GM19193 (cell line): ENCODE results near the gene MROH2B.

ENCODE experiments used
- POLR2A ChIP-seq: IDR thresholded peaks from 4 replicates; pipeline ENCODE4 v1.6.1; 2011; ENCODE audit not compliant: insufficient read depth, insufficient read length; ENCODE audit errors: extremely low read depth

The MROH2B gene

DNA sequence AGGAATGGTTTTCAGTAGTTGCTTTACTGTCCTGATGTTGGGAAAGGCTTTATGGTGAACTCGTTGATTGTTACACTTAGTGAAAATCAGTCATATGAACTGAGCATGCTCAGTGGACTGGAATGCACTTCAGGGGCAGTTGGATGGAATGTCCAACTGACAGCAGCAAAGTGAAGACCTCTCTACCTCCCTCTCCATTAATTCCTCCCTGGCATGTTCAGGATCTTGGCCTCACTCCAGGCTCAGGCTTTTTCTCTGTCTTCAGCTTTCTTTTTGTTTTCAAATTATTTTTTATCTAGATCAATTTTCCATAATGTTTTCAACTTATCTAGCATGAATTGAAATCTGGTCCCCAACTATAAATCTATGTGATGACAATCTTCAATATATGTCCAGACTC, at the start of gene MROH2B:
Gene MROH2B (minus strand): TSS at position 101 of the 400 bp plus-strand sequence. CDS start 490 bp downstream, outside the sequence.
- no peak for TF ChIP-seq POLR2A

DNA sequence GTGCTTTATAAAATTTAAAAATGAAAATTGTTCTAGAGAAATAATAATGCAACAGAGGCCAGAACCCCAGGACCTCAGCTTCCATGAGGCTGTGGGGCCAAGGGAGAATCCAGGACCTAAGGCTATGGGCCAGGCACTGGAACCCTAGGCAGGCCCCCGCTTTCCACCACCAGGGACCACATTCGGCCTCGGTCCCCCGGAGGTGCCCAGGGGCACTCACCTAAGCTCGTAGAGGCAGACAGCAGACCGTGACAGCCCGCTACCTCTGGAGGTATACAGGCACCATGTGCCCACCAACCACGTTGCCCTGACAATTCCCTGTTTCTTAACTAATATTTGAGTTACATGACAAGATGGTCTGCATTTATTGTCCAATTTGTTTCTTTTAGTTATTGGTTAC, 49.5 kb upstream of the MROH2B start:
- no peak for TF ChIP-seq POLR2A

DNA sequence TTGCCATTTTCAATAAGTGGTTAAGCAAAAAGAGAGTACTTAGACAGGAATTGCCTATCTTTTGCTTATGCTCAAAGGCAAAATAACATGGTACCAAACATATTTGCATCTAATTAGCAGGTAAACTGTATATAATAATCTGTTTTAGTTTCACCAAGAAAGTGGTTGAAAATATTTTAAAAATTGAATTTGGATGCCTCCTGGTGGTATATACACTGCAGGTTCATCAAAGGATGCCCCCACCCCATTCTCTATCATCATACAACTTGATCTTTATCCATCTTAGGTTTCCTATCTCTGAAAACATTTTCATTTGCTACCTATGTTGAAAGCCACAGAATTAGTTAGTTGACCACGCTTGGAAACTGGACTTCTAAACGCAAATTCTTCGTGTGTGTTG, 47.0 kb upstream of the MROH2B start:
- TF ChIP-seq POLR2A, result no peak

DNA sequence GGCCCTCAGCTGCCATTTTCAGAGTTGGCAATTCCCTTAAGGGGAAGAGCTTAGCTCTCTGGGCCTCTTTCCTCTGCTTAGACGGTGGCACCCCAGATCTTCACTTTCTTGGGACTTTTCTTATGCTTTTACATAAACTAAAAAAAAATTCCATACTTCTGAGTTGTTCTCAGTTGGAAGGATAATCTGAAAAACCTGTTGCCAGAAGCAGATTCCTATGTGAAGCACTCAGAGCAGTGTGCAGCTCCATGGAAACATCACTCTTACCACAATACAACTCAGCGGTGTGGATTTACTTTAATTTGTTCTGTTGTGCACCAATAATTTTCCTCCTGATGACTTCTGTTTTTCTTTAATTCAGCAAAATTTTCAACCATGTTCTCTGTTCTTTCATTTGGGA, 44.1 kb upstream of the MROH2B start:
- TF ChIP-seq POLR2A, result no peak

DNA sequence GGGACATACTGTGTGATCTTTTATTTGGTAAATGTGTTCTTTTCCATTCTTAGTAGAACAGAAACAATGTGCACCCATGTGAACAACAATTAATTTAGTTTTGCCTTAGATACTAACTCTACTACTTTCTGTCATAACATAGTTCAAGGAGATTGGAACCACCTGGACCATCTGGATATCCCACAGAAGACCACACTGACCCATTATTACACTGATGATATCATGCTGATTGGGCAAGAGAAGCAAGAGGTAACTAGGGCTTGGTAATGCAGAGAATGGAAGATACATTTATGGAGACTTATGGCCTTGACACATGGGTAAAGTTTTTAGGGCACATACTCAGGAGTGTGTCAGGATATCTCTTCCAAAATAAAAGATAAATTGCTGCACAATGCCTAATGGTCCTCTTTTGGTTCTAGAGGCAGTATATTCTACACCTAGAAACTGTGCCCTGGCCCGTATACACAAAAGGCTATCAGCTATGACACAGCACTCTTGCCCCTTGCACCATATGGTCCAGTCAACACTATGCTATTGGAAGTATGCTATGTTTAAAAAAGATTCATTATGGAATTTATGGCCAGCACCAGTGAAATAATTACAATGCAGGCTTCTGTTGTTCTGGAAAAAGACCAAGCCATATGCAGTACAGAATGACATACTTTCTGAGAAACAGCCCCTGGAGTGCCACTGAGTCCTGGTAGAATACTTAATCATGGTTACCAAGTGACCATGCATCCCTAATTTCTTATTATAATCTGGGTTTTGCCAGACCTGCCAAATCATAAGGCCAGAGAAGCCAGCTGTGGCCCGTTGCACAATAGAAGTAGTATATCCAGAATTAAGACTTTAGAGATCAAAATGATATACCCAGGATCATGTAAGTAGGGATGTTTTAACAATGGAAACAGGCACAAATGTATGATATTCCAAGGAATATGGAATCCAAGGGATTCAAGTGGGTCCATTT, 41.6 kb upstream of the MROH2B start:
- no peak for TF ChIP-seq POLR2A

DNA sequence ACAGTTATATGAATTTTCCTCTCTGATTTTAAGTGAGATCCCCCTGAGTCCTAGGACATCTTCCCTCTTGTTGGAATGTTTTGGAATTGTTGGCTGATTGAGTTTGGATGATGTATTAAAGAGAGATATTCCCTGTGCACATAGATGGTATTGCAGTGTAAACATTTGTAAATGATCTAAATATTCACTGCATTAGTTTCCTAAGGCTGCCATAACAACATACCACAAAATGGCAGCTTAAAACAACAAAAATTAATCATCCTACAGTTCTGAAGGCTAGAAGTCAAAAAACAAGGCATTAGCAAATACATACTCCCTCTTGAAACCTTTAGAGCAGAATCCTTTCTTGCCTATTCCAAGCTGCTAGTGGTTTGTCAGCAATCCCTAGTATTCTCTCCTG, 38.0 kb upstream of the MROH2B start:
- TF ChIP-seq POLR2A, result no peak

DNA sequence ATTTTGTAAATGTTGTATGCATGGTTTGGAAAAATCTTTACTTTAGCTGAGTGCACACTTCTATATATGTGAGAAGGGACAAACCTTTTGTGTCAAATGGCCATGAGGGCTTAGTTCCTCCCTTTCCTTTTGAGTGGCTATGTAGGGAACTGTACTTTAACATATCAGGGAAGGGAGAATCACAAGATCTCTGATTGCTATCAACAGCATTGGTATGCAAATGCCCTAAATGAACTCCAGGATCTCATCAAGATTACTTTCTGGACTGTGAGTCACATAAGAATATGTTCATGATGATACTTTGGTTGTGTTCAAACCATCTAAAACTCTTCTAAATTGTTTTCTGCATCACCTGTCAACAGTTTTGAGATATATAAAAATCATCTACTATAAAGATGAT, 31.2 kb upstream of the MROH2B start:
- no peak for TF ChIP-seq POLR2A

DNA sequence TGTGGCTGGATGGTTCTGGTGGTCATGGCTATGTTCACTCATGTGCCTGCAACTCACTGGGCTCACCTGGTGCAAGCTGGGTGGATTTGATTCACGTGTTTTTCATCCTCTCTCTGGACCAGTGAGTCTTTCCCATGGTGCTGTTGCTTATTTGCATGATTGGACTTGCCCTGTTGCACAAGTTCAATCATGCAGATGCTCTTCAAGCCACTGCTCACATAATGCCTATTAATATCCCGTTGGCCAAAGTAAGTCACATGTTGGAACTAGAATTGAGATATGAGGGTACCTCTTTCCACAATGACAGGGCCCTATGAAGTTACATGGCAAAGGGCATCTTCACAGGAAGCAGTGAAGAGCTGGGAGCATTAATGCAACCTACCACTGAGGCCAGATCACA, 26.5 kb upstream of the MROH2B start:
- no peak for TF ChIP-seq POLR2A

DNA sequence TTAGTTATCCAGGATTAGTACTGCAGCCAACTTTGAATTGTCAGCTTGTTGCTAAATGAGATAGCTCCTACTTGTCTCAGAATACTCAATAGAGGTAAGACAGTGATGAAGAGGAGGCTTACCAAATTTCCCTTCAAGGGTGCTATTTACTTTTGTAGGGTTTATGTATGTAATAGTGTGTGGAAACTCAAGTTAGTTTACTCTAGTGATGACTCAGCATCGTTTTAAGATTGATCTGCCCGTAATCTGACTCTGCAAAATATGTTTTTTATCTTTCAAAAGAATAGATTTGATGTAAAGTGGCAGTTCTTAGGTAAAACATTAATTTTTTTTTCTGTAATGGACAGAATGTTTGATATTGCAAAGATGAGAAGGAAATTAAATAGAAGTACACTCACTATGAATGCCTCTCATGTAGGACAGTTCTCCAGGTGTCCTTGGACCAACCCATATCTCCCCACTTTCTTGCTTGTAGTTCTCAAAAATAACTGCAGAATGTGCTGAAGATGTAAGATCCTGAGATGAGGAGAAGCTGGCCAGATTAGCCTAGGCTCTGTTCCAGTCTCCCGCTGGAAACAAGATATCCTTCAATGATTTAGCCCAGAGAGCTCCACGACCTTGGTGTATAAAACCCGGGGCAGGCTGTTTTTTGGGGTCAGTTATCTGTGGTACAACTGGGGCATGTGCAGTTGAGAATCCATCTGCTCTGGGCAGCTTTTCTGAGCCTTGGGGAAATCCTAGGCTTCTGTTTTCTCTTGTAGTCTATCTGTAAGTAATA, 24.4 kb upstream of the MROH2B start:
- TF ChIP-seq POLR2A, result no peak

DNA sequence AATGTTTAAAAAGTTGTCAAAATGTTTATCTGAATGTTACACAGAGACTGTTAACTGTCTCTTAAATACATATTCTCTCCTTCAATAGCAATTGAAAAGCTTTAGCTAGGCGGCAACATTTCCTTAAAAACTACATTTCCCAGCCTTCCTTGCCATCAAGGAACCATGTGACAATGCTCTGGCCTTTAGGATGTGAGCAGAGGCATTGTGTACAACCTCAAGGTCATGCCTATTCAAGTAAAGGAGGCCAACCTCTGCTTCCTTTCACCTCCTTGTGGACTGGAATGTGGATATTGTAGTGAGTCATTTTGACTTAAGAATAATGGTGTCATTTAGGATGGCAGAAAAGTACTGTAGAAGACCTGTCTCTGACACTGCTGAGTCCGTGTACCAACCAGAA, 23.7 kb upstream of the MROH2B start:
- TF ChIP-seq POLR2A, result no peak

DNA sequence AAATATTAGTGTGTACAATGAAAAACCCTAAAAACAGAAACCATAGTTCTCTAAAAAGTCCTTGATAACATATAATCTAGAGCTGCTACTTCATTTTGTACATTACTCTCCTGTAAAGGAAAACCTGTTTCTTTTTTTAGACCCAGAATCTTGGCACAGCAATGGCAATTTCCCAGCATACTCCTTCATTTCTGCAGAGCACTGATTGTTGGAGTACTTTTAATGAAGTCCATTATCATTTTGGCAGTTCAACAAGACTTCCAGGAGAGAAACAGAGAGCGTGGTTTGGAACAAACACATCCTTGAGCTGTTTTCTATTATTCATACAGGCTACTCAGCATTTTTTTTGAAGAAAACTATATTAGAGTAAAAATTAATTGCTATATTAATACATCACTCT, 22.7 kb upstream of the MROH2B start:
- no peak for TF ChIP-seq POLR2A

DNA sequence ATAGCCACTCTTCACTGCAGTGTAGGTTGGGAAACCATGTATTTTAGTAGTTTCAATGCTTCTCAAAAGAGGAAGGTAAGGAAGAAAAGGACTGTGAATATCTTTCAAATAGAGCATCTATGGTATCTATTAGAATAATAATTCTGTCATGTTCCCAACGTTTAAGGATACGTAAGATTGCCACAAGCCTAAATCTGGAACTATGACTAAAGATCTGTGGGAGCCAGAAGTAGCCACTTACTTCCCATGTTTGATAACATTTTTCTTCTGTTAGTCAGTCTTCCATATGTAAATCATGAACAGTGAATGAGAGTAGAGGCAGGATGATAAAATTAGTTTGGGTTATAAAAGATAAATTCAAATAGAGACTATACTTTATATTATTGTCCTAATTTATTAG, 16.3 kb upstream of the MROH2B start:
- TF ChIP-seq POLR2A, result no peak

DNA sequence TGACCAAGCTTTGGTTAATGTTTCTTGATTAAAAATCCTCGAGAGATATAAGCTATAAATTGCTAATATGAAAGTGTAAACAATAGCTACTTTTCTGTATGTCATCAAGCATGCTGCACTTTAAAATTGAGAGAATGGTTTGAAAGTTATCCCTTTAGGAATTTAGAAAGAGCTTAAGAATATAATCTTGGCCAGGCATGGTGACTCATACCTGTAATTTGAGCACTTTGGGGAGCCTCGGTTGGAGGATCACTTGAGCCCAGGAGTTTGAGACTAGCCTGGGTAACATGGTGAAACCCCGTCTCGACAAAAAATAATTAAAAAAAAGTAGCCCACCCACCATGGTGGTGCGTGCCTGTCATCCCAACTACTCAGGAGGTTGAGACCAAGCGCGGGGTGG, 12.2 kb upstream of the MROH2B start:
- TF ChIP-seq POLR2A, result no peak

DNA sequence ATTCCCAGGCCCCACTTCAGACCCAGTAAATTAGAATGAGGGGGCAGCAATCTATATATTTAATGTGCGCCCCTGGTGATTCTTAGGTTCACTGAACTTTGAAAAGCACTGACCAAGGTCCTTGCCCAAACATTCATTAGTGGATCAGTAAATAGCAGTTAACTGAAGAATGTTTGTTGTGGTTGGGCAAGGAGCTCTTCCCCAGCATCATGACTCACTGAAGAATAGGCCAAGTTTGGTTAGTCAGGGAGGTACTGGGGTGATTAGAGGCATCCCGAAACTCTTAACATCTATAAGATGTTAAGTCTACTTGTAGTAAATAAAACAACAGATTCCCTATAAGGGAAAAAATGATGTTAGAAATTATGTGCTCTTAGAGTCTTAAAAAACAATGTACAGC, 833 bp upstream of the MROH2B start:
- TF ChIP-seq POLR2A, result no peak

DNA sequence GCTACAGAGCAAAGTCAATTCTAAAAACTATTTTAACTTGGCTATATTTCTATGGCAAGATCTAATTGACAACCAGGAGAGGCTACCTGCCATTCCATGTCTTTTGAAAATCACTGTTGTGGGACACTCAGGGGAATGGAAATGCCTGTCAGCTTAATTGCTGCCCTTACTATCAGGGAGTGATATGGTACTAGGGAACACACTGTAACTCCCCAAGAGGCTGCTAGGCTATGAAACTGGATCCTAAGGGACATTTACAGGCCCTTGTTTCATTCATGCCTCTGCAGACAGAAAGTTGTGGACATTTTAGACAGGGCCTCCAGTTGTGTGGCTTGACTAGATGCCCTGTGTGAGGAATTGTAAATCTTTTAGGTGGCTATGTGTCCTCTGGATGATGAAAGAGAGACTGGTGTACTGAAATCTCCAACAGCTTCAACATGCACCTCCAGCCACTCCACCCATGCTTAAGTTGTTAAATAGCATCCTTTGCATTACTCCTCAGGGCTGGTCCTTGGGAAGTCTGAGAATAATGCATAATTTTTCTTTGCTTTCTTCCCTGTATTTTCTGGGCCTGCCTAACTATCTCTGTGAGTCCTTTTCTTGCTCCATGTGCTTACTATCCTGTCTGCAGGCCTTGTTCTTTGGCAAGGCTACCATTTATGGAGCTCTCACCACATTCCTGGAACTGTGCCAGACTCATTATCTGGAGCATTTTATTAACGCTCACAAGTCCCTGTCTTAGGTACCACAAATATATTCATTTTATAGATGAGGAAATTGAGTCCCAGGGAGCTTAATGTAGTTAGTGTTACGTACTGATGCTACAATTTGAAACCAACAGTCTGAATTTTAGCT, 3.2 kb downstream of the MROH2B start:
- no peak for TF ChIP-seq POLR2A

DNA sequence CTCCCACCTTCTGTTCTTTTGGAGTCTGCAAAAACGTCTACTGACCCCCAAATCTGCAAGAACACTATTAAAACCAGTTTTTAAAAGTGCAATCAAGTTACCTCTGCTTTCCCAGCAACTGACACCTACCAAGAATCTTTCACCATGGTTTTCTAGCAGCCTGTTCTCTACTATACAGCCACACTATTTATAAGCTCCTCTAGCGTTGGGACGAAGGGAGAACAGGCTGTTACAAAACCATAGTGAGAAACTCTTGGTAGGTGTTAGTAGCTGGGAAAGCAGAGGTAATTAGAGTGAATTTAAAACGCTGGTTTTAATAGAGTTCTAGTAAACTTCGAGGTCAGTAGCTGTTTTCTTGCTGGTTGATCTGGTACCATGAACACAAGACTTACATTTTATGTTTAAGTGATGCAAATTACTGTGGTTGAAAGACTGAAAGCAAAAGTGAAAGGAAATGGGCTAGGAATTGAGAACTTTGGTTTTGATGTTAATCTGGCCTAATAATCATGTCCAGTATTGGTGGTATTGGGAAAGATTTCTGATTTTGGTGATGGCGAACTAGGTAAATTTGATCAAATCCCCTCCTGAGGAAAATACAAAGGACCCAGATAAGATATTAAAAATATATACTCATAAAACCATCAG, 5.3 kb downstream of the MROH2B start:
- TF ChIP-seq POLR2A, result no peak
